Ishikawa (cell line): ENCODE measurements around the gene SRGAP1.
A peak's percentile ranks its signal among the peaks of the same experiment; 100 is the strongest.

Source experiments
- CEBPB ChIP-seq: IDR thresholded peaks from 2 replicates; pipeline ENCODE4 v1.6.1; 2012
- CREB1 ChIP-seq: IDR thresholded peaks from 2 replicates; pipeline ENCODE4 v1.6.1; 2012; ENCODE audit warnings: low read depth
- EGR1 ChIP-seq: IDR thresholded peaks from 2 replicates; pipeline ENCODE4 v1.6.1; 2012
- EP300 ChIP-seq: IDR thresholded peaks from 2 replicates; pipeline ENCODE4 v1.6.1; 2012; ENCODE audit warnings: borderline replicate concordance
- FOXM1 ChIP-seq: IDR thresholded peaks from 2 replicates; pipeline ENCODE4 v1.6.1; 2012; ENCODE audit warnings: low read depth, borderline replicate concordance
- MAX ChIP-seq: IDR thresholded peaks from 2 replicates; pipeline ENCODE4 v1.6.1; 2012
- NFIC ChIP-seq: IDR thresholded peaks from 2 replicates; pipeline ENCODE4 v1.6.1; 2012
- RAD21 ChIP-seq: IDR thresholded peaks from 2 replicates; pipeline ENCODE4 v1.6.1; 2012; ENCODE audit warnings: low read depth
- REST ChIP-seq: IDR thresholded peaks from 2 replicates; pipeline ENCODE4 v1.6.1; 2012; ENCODE audit warnings: low read depth, mild to moderate bottlenecking
- TAF1 ChIP-seq: IDR thresholded peaks from 2 replicates; pipeline ENCODE4 v1.6.1; 2012; ENCODE audit warnings: low read depth, mild to moderate bottlenecking
- TCF12 ChIP-seq: IDR thresholded peaks from 2 replicates; pipeline ENCODE4 v1.6.1; 2012; ENCODE audit warnings: low read depth
- TEAD4 ChIP-seq: IDR thresholded peaks from 2 replicates; pipeline ENCODE4 v1.6.1; 2012
- USF1 ChIP-seq: IDR thresholded peaks from 2 replicates; pipeline ENCODE4 v1.6.1; 2012
- YY1 ChIP-seq: IDR thresholded peaks from 2 replicates; pipeline ENCODE4 v1.6.1; 2012; ENCODE audit warnings: low read depth
- ZBTB7A ChIP-seq: IDR thresholded peaks from 2 replicates; pipeline ENCODE4 v1.6.1; 2012; ENCODE audit warnings: low read depth

The SRGAP1 gene

GRCh38 chr12:63977441-63977840 lies 132.9 kb downstream of the SRGAP1 start:
- no peak for TF ChIP-seq REST
- TF ChIP-seq EP300 = no peak
- TF ChIP-seq CREB1 = no peak
- no peak for TF ChIP-seq EGR1
- TF ChIP-seq TAF1 = no peak
- TF ChIP-seq FOXM1 = no peak
- TF ChIP-seq RAD21 = no peak
- TF ChIP-seq ZBTB7A = no peak
- no peak for TF ChIP-seq CEBPB
- TF ChIP-seq YY1 = no peak
- TF ChIP-seq TCF12 = no peak

- TF ChIP-seq FOXM1 (no peak), TEAD4 (peak; percentile 25; the same call in 1 of the 2 replicates)
Measured at GRCh38 chr12:63978519-63978918, 134.0 kb downstream of the SRGAP1 start.

- no peak for TF ChIP-seq TCF12
- peak; percentile 62 for TF ChIP-seq TEAD4
- TF ChIP-seq CEBPB = no peak
Measured at GRCh38 chr12:63980211-63980610, 135.7 kb downstream of the SRGAP1 start.

GRCh38 chr12:63981343-63981742 lies 136.8 kb downstream of the SRGAP1 start:
- TF ChIP-seq FOXM1 = no peak
- no peak for TF ChIP-seq YY1
- no peak for TF ChIP-seq CREB1
- TF ChIP-seq TEAD4 = no peak
- TF ChIP-seq NFIC = no peak
- TF ChIP-seq CEBPB = no peak
- no peak for TF ChIP-seq REST
- TF ChIP-seq USF1 = no peak
- TF ChIP-seq EGR1 = no peak

- TF ChIP-seq EGR1 = no peak
- TF ChIP-seq RAD21 = no peak
- TF ChIP-seq FOXM1 = no peak
- no peak for TF ChIP-seq REST
Measured at GRCh38 chr12:63982604-63983295, 138.2 kb downstream of the SRGAP1 start.

GRCh38 chr12:63985456-63985855 lies 141.0 kb downstream of the SRGAP1 start:
- TF ChIP-seq REST (no peak), FOXM1 (no peak), MAX (no peak), NFIC (no peak), EGR1 (no peak)
